ENCODE data around the gene GOLM1.

DNA sequence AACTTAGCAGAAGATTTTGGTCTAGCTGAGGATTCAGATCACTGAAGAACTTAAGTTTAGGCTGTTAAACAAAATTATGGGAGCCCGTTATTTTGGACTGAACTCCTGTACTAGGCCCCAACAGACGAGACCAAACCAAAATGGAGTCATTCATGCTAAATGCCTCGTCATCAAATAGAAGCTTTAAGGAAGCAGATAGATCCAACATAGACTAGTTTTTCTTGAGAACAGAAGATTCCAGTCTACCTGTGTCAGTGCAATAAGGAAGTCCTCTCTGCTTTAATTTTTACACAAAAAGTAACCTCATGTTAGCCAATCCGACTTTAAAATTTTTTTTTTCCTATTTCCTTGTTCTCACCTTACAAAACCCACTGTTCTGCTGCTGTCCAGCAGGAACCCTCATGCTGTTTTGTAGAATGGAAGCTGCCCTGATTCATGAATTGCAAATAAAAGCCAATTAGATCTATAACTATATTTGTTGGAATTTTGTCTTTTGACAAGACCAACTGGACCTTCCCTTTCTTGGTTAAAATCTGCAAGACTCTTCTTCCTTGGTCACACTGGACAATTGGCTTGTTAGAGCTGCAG, 29.0 kb upstream of the GOLM1 start:
- TF ChIP-seq, protein P1, sequence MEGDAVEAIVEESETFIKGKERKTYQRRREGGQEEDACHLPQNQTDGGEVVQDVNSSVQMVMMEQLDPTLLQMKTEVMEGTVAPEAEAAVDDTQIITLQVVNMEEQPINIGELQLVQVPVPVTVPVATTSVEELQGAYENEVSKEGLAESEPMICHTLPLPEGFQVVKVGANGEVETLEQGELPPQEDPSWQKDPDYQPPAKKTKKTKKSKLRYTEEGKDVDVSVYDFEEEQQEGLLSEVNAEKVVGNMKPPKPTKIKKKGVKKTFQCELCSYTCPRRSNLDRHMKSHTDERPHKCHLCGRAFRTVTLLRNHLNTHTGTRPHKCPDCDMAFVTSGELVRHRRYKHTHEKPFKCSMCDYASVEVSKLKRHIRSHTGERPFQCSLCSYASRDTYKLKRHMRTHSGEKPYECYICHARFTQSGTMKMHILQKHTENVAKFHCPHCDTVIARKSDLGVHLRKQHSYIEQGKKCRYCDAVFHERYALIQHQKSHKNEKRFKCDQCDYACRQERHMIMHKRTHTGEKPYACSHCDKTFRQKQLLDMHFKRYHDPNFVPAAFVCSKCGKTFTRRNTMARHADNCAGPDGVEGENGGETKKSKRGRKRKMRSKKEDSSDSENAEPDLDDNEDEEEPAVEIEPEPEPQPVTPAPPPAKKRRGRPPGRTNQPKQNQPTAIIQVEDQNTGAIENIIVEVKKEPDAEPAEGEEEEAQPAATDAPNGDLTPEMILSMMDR (IDR thresholded peaks at IDR 0.05): no peak
- no peak for TF ChIP-seq POLR2A (IDR thresholded peaks at IDR 0.05)

All from Peyer's patch (tissue), 4 donors.